ENCODE measurements around the gene FAM204A.

Gene FAM204A

DNA sequence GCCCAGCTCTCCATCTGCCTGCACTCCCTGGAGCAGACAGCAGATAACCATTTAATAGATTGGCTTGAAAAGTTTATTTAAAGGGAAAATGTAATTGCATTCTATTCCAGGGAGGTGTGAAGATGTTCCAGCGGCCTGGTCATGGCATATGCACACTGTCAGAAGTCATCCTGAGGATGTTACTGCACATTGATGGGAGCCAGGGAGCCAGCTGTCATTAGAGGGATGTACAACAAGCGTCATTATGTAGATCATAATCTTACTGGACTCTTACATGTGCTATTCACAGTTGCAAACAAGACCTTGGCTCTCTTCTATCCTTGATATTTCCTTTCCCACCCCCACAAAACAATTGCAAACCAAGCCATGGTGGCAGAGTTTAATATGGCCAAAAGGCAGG, 65.4 kb downstream of the FAM204A start:
- no peak for DNase-seq

DNA sequence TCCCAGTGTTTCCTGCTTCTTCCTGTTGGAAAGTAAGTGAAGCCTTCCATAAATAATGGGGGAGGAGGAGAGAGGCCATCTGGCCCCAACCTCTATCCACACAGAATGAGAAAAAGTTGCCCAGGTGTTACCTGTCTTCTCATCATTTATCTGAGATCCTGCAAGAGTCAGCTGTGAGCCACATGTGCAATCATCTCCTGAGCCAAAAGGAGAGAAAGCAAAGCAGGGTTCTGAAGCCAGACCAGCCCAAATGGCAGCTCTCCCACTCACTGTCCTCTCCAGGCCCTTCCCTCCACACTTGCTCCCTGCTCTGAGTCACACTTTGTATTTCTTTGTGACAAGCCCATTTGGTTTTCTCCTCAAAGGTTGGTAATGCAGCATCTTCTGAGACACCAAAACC, 65.9 kb downstream of the FAM204A start:
- no peak for DNase-seq

DNA sequence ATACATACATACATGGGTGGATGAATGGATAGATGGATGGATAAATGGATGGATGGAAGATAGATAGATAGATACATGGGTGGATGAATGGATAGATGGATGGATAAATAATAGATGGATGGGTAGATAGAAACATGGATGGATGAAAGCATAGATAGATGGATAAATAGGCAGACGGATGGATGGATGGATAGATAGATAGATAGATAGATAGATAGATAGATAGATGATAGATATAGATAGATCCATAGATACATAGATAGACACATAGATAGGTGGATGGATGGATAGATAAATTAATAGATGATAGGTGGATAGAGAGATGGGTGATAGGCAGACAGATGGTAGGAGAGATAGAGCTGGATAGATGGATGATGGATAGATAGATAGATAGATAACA, 68.5 kb downstream of the FAM204A start:
- DNase-seq, result no peak

DNA sequence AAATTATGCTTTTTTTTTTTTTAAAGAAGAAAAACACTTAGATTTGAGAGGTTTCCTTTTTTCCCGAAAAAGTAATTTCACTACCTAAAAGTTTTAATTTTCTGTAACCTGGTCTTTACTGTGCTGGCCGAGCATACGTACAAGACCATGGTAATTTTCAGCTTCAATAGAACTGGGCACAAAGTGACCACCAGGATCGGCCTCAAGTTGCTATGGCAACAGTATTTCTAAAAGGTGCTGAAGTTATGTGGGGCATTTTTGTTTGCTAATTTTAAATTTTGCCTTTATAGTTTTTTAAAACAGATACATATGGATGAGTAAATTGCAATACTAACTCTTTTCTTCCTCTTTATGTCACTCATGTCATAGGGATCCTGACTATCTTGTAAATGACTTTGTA, 69.4 kb downstream of the FAM204A start:
- no peak for DNase-seq

DNA sequence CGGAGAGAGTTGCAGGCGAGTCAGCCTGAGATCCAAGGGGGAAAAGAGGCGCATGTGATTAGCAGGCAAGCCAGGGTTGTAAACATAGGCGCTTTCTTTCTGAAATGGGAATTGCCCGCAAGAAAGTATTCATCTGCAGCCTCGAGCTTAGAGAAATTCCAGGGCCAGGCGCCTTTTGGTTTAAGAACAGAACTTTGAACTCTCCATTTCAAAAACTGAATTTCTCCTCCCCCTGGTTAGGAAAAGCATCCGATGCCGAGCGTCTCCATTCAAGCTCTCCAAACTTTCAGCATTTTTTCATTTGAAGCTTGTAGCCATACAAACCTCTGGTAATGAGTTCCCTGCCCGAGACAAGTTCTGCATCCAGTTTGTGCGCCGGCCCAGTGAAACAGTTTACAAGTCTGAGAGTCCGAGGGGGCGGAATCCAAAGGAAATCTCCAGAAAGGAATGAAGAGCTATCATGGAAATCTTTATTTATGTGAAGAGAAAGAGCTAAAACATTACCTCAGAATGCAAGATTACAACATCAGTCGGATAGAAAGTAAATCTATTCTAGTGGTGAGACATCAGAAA, 69.9 kb downstream of the FAM204A start:
- no peak for DNase-seq

DNA sequence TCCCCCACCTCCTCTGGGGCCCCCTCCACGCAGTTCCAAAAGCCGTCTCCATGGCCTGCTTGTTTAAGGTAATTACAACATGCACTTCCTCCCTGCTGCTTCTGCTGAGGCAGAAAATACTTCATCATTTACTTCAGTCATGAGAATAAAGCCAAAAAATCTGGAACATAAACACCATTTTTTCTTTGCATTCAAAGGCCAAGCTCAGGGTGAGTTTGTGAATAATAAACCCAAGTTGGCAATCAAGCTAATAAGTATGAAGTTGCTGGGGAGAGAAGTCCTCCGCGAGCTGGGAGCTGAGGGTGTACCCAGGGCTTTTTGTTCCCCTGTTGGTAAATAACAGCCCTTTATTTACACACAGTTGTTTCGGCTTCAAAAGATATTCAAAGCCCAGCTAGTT, 70.5 kb downstream of the FAM204A start:
- no peak for DNase-seq

DNA sequence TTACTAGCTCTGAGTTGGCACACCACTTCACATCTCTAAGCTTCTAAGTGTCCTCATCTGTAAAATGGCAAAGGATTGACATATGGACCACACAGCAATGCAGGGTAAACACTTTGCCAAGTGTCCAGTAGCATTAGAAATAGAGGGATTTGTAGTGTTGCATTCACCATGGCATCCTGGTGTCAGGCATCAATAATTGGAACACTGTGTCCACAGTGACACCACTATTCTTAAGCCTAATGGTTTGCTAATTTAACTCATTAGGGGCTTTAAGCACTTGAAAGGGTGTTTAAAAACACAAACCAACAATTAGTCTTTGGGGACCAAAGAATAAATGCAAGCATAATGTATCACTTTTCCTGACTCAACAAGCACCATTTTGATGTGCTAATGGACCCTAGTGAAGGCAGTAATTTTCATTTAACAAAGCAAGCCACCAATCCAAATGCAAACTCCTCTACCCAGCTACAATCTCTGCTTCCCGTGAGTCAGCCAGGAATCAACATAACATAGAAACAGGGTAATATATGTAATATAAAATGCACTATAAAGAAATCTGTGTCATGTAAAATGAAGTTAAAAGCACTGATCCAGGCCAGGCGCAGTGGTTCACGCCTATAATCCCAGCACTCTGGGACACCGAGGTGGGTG, 75.9 kb downstream of the FAM204A start:
- no peak for DNase-seq

DNA sequence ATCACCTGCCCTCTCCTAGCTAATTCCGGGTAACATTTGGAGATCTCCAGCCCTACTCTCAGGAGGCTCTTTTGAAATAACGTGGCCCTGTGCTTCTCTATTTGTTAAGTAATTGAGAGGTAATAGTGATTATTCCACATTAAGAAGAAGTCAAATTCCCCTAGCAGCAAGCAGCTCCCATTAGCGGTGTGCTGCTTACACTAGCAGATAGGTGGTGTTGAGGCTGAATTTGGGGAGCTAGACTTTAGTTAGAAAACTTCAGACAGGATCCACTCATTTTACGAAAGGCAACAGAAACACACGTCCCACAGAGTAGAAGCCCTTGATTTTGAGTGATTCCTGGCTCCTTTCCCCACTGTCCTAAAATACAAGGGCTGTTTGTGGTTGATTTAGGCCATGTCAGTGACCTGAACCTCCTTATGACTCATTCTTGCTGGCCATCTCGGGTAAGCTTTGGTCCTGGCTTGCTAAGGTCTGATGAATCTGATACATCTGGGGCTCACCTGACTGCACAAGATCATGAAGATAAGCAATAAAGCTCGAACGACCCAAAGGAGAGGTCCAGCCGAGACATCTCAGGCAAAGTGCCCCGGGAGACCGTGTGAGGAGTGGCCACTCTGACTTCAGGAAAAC, 77.2 kb downstream of the FAM204A start:
- DNase-seq, result no peak

DNA sequence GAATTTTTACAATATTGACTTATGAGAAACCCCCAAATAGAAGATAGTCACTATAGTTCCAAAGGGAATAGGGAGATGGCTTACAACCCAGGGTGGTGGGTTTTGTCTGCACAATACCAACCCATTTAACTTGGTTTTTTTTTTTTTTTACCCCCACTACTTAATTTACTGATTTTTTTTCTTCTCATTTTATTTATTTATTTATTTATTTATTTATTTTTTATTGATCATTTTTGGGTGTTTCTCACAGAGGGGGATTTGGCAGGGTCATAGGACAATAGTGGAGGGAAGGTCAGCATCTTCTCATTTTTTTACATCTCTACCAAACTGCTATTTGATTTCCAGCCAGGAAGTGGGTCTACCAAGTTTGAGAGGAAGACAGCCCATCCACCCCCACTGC, 77.9 kb downstream of the FAM204A start:
- DNase-seq, result no peak

DNA sequence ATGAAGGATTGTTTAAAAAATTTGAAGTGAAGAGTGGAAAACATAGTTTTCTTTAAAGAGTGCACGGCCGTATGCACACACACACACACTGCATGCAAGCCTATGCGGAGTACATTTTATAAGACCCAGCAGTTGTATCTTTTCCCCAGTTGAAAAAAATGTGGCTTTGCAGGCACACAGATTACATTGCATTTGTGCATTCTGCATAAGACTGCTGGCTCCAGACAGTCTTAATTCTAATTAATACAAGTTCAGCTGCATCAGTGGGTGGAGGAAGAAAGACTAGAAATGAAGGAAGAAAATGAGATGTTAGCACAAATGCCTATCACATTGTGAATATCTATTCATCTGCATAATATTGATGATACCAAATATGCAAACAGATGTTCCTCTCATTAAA, 79.6 kb downstream of the FAM204A start:
- no peak for DNase-seq

DNA sequence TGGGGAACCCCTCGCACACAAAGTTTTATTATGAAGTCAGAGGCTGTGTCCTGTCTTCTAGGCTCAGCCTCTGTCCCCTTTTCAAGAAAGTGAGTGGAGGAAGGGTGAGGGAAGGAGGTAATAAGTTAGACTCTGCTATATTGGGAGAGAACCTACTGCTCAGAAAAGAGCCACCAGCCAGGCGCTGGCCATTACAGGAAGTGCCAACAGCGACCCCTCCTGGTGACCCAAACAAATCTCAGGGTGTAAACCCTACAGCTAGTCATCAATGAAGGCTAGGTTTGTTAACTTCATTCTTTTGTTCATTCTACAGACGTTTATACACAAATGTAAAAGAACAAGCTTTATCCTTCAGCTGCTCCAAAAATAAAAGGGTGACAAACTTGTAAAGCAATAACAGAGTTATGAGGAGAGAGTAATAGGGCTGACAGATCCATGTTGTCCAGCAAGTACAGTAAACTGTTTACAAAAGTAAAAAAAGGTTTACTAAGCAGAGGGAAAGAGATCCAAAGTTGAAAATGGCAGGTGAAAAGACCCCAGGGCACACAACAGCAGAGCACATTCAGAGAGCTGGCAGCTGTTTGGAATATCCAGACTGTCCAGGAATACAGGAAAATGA, 82.7 kb downstream of the FAM204A start:
- DNase-seq, result no peak

DNA sequence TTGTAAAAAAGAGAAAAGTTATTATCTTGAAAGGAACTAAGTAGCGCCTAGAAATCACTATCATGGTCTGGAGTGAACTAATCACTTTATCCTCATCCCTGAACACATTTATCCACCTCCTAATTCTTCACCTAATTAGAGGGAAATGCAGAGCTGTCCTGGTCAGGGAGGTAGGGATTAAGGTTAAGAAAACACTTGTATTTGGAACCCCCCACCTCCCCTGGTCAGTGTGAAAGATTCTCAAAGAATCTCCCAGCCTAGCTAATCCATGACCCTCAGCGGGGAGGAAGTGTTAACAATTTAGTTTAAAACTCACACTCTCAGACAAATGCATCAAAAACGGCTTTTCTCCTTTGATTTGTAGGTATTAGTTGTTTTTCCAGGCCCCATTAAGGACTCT, 83.8 kb downstream of the FAM204A start:
- DNase-seq, result no peak

DNA sequence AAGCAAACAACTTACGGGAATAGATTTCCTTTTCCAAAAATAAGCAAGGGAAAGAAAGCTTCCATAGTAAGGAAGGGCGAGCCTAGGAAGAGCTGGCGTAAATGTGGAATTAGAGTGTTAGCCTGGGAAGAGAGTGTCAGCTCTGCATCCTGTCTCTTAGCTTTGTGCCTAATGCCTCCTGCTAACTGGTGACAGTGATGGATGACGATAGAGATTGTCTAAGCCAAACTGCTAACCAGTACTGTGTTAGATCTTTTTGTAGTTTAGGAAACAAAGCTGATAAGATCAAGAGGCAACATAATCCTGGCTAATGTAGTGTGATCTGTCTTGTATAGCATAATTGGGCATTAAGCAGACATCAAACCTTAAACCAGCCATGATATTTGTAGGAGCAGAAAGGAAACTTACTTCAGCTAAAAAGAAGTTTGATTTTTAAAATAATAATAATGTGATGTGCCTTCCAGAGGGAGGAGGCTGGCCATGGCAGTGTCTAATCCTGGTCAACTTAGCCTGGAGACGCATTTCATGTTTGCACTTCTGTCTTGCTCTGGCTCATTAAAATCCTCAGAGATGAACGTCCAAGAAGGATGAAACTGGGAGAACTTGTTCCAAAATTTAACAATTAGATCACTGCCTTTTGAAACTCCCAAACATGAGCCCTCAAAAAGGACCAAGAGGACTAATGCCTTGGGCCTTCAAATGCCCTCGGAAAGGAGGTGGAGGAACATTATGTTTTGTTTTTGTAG, 85.1 kb downstream of the FAM204A start:
- no peak for DNase-seq

DNA sequence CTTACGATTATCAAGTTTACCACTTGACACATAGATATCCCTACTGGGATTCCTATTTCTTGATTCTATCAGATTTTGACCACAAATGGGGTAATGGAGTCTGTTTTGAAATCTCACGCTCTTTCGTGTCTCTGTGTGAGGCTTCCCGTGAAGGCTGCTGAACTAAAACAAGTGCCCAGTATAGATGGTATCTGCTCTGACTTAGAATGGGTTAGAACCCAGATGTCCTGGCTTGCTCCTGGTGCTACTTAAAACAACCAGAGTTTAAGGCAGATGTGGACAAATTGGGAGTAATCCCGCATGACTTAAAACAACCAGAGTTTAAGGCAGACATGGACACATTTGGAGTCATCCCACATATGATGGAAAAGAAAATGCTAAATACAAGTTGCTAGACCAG, 85.9 kb downstream of the FAM204A start:
- no peak for DNase-seq

DNA sequence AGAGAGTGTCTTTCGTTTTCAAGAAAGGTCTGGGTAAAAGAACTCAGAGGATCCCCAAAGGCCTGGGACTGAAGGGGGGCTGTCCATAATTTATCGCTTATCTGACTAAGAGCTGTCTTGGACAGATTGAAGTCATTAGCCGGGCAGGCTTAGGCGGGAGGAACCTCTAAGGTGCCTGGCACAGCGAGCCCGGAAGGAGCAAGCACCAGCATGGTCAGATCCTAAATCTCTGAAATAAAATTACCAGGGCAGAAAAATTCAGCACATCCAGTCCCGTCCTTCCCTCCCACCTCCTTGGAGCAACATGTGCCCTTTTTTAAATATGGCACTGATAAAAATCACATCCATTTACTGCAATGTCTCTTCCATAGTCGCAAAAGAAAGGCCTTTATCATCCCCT, 86.8 kb downstream of the FAM204A start:
- no peak for DNase-seq

DNA sequence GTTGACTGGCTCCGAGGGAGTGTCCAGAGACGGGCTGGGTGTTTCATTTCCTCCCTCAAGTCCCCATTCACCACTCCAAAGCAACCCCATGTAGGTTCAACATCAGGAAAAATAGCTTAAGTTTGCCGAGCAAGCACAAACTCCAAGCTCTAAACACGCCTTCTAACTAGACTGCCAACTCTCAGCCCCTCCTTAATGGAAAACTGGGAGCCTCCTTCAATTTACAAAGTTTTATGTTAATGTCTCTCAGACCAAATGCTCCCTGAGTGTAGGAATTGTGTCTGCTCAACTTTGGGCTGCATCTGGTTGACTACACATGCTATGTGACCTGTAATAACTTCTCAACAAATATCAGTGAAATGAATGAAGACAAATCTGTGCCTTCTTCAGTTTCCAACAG, 87.5 kb downstream of the FAM204A start:
- no peak for DNase-seq

DNA sequence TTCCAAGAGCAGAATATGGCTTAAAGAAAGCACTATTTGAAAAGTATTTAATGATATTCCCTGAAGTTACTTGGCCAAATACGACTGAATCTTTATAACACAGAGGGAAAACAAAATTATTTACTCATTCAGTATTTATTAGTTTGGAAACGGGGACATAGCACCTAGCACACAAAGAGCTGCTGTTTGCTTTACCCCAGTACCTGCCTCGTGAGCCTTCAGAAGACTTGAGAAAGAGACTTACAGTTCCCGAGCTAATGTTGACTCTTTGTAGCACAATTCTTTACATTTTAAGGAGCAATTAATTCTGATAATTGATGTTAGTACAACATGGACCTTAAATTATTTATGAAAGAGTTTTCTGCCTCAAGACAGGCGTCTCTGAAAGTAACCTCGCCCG, 88.7 kb downstream of the FAM204A start:
- no peak for DNase-seq

DNA sequence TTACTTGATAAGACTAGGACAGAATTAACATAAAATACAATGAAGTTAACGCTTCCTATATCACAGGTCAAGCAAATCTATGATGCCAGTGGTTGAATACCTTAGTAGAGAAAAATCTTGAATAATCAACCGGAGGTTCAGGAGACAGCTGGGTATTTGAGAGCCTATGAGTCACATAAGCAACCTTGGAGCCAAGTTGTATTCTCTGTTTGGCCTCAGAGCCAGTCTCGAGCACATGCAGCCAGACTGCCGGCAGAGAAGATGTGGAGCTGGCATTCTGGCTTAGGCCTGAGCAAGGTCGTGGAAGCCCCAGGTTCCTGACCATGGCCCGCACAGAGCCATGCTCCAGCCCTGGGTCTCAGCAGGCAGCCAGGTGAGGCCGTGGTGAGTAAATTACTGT, 90.3 kb downstream of the FAM204A start:
- DNase-seq, result no peak

DNA sequence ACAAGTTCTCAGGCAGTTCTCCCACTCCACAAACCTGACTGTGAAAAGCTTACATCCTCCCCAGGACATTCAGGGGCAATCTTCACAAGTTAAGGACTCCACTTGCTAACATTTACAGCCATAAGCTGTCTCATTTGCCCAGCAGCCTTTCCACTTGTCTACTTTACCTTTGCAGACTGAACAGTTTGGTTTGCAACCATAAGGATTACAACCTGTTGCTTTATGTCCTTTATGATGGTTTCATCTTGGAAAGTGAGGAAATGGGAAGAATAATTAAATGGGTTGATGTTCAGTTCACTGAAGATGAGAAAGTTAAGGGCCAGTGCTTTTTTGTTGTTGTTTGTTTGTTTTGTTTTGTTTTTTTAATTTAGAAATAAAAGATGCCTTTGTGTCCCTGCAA, 92.4 kb downstream of the FAM204A start:
- no peak for DNase-seq
